GOT3 (cell line): ENCODE data around the gene ABHD14A.
A peak's percentile ranks its signal among the peaks of the same experiment; 100 is the strongest.
"Not testable (repeated sequence)": the region's sequence is repeated elsewhere in the genome, so short reads cannot be mapped to it uniquely, and the experiment has no call there.

Experiments
- DNase-seq: peaks from one replicate; lab custom pipeline; 2025; ENCODE audit warnings: mixed read lengths; lab: John Stamatoyannopoulos, UW

Gene ABHD14A

GRCh38 chr3:51974277-51974962 lies 444 bp upstream of the ABHD14A start:
- DNase-seq: no peak

- DNase-seq: no peak
Observed at GRCh38 chr3:51975852-51976549, 1.1 kb downstream of the ABHD14A start.

- DNase-seq: no peak
Observed at GRCh38 chr3:51977446-51978142, 2.7 kb downstream of the ABHD14A start.

- DNase-seq: no peak
Observed at GRCh38 chr3:51978143-51978502, 3.3 kb downstream of the ABHD14A start.

GRCh38 chr3:51980253-51980652 lies 5.4 kb downstream of the ABHD14A start:
- no peak for DNase-seq

GRCh38 chr3:51982352-51982837 lies 7.5 kb downstream of the ABHD14A start:
- DNase-seq: no peak

GRCh38 chr3:51982838-51983577 lies 8.1 kb downstream of the ABHD14A start, which contains the start of gene ACY1:
Gene ACY1, plus strand, starts transcription at chr3:51983535. Its CDS starts 530 bp downstream, at chr3:51984065.
- DNase-seq: peak; percentile 74

GRCh38 chr3:51983578-51984268 lies 8.9 kb downstream of the ABHD14A start:
- DNase-seq: no peak

- DNase-seq: no peak
Observed at GRCh38 chr3:51984269-51984647, 9.4 kb downstream of the ABHD14A start.

- DNase-seq: no peak
Observed at GRCh38 chr3:51985063-51985462, 10.2 kb downstream of the ABHD14A start.

- no peak for DNase-seq
Observed at GRCh38 chr3:51986010-51986947, 11.4 kb downstream of the ABHD14A start.

GRCh38 chr3:51987568-51987967 lies 12.7 kb downstream of the ABHD14A start:
- DNase-seq: no peak

- DNase-seq: no peak
Observed at GRCh38 chr3:51988286-51989146, 13.7 kb downstream of the ABHD14A start.

GRCh38 chr3:51990501-51990971 lies 15.7 kb downstream of the ABHD14A start:
- DNase-seq: not testable (repeated sequence)

- no peak for DNase-seq
Observed at GRCh38 chr3:51992017-51992682, 17.3 kb downstream of the ABHD14A start.

GRCh38 chr3:51993657-51994056 lies 18.8 kb downstream of the ABHD14A start:
- DNase-seq: not testable (repeated sequence)

GRCh38 chr3:51994530-51994929 lies 19.7 kb downstream of the ABHD14A start:
- DNase-seq: no peak

- peak; percentile 84 for DNase-seq
Observed at GRCh38 chr3:51995346-51996163, 20.7 kb downstream of the ABHD14A start, which contains the start of gene RPL29. Gene RPL29, minus strand, starts transcription at chr3:51995895. Its CDS starts 434 bp downstream, at chr3:51995461.
